Neural crest cell (in vitro differentiated cells): Measurements from ENCODE around the gene JUP. TPM values are rescaled to one million over a fixed set of nuclear protein-coding genes. Genes with fewer than 3 reads are reported as not detected.

Experiments
- DNase-seq: peaks from one replicate; pipeline ENCODE4 v3.0.0; 2021; ENCODE audit warnings: low read depth, mixed read lengths, low spot score
- H3K27ac Mint-ChIP-seq: one replicate; pipeline ENCODE4 v1.8.0; 2021; ENCODE audit warnings: mild to moderate bottlenecking, mixed read lengths; ENCODE audit not compliant: unreplicated experiment
- H3K27me3 Mint-ChIP-seq: 2 replicates; pipeline ENCODE4 v1.8.0; 2021; ENCODE audit warnings: low read depth, mild to moderate bottlenecking, mixed read lengths
- H3K36me3 Mint-ChIP-seq: 2 replicates; pipeline ENCODE4 v1.8.0; 2021; ENCODE audit warnings: low read depth, mild to moderate bottlenecking, mixed read lengths
- H3K4me1 Mint-ChIP-seq: 2 replicates; pipeline ENCODE4 v1.8.0; 2021; ENCODE audit warnings: mixed read lengths
- H3K4me3 Mint-ChIP-seq: one replicate; pipeline ENCODE4 v1.8.0; 2021; ENCODE audit warnings: mild to moderate bottlenecking, mixed read lengths
- H3K9me3 Mint-ChIP-seq: 2 replicates; pipeline ENCODE4 v1.8.0; 2021; ENCODE audit warnings: mixed read lengths
- CTCF ChIP-seq: fragments of 200-600 bp; sonication (generic); conservative IDR thresholded peaks from 2 replicates; pipeline ENCODE4 v1.5.0; 2021; ENCODE audit warnings: antibody characterized with exemption, mild to moderate bottlenecking
- total RNA-seq: library from RNA; stranded (reverse); gene quantifications from 2 replicates; pipeline ENCODE4 v1.2.1, GENCODE V29; 2021

The JUP gene
- total RNA-seq, 1 donor from 2014 or later: 23.5 TPM

- no peaks in the 10 kb centered on the region for H3K36me3 Mint-ChIP-seq
- TF ChIP-seq CTCF: no peak
- H3K9me3 Mint-ChIP-seq: no peaks in the 10 kb centered on the region
- peaks cover 25% of the 10 kb centered on the region for H3K4me1 Mint-ChIP-seq
- no peak overlapping the region for H3K27ac Mint-ChIP-seq
- H3K27me3 Mint-ChIP-seq: peaks cover 29% of the 10 kb centered on the region
- no peak for DNase-seq
- H3K4me3 Mint-ChIP-seq: peak overlapping the region; percentile 86
These were observed 509 bp upstream of the JUP start for GRCh38 chr17:41787021-41787418.

- no peaks in the 10 kb centered on the region for H3K36me3 Mint-ChIP-seq
- no peak overlapping the region for H3K27ac Mint-ChIP-seq
- no peak for DNase-seq
- H3K27me3 Mint-ChIP-seq: peaks cover 29% of the 10 kb centered on the region
- H3K4me3 Mint-ChIP-seq: peak overlapping the region; percentile 78
- peaks cover 34% of the 10 kb centered on the region for H3K4me1 Mint-ChIP-seq
- TF ChIP-seq CTCF: no peak
- H3K9me3 Mint-ChIP-seq: no peaks in the 10 kb centered on the region
These were observed 668 bp downstream of the JUP start for GRCh38 chr17:41785859-41786226.

GRCh38 chr17:41785091-41785858 is 1.2 kb downstream of the JUP start:
- Mint-ChIP-seq H3K27me3 (peaks cover 29% of the 10 kb centered on the region), H3K4me1 (peaks cover 34% of the 10 kb centered on the region), H3K4me3 (peak overlapping the region; percentile 78), H3K9me3 (no peaks in the 10 kb centered on the region), H3K27ac (no peak overlapping the region), H3K36me3 (no peaks in the 10 kb centered on the region)
- no peak for DNase-seq
- TF ChIP-seq CTCF: no peak

- H3K27me3 Mint-ChIP-seq: peaks cover 25% of the 10 kb centered on the region
- no peak for DNase-seq
- peaks cover 34% of the 10 kb centered on the region for H3K4me1 Mint-ChIP-seq
- H3K9me3 Mint-ChIP-seq: no peaks in the 10 kb centered on the region
- no peak for TF ChIP-seq CTCF
- no peaks in the 10 kb centered on the region for H3K36me3 Mint-ChIP-seq
- H3K27ac Mint-ChIP-seq: peak overlapping the region; percentile 75
- peak overlapping the region; percentile 77 for H3K4me3 Mint-ChIP-seq
These were observed 2.2 kb downstream of the JUP start for GRCh38 chr17:41784207-41784744.

- DNase-seq: no peak
- H3K9me3 Mint-ChIP-seq: no peaks in the 10 kb centered on the region
- peaks cover 16% of the 10 kb centered on the region for H3K27me3 Mint-ChIP-seq
- no peaks in the 10 kb centered on the region for H3K36me3 Mint-ChIP-seq
- H3K4me1 Mint-ChIP-seq: peaks cover 34% of the 10 kb centered on the region
- TF ChIP-seq CTCF: no peak
- H3K4me3 Mint-ChIP-seq: peak overlapping the region; percentile 64
- H3K27ac Mint-ChIP-seq: peak overlapping the region; percentile 31
These were observed 4.4 kb downstream of the JUP start for GRCh38 chr17:41782142-41782541.
